Thoracic aorta (tissue), 2 donors: ENCODE measurements around the gene HPF1. TPM values are rescaled to one million over a fixed set of nuclear protein-coding genes. Genes with fewer than 3 reads are reported as not detected.

ENCODE experiments used
- ATAC-seq: fragments of 150-250 bp; one replicate; pipeline ENCODE4 v1.8.0; 2017; ENCODE audit warnings: low read depth; ENCODE audit not compliant: insufficient number of reproducible peaks, low FRiP score
- DNase-seq: peaks from one replicate; pipeline ENCODE4 v3.0.0-alpha.2; 2020; ENCODE audit warnings: low spot score
- H3K27ac ChIP-seq, 2 donors: fragments of 200-600 bp; sonication (generic); 1 replicate in 1 of 2; 2 replicates in 1 of 2; pipeline ENCODE4 v1.5.1; 2016; ENCODE audit warnings: mild to moderate bottlenecking in 2 of 2, moderate library complexity in 2 of 2
- H3K27me3 ChIP-seq: fragments of 200-600 bp; sonication (generic); replicated peaks from 2 replicates; pipeline ENCODE4 v1.6.0; 2016; ENCODE audit warnings: mild to moderate bottlenecking; ENCODE audit not compliant: insufficient read depth
- H3K36me3 ChIP-seq: fragments of 200-600 bp; sonication (generic); one replicate; pipeline ENCODE4 v1.5.1; 2016
- H3K4me1 ChIP-seq, 2 donors: fragments of 200-600 bp; sonication (generic); 1 replicate in 1 of 2; 2 replicates in 1 of 2; pipeline versions ENCODE4 v1.5.1 to v1.6.0; 2016; ENCODE audit warnings: low read depth in 2 of 2, mild to moderate bottlenecking in 1 of 2; ENCODE audit not compliant: control insufficient read depth in 1 of 2
- H3K4me3 ChIP-seq: fragments of 200-600 bp; sonication (generic); 2 replicates; pipeline ENCODE4 v1.5.1; 2016; ENCODE audit warnings: mild to moderate bottlenecking
- H3K9me3 ChIP-seq: fragments of 200-600 bp; sonication (generic); 2 replicates; pipeline ENCODE4 v1.5.1; 2016
- CTCF ChIP-seq: fragments of 200-600 bp; sonication (generic); IDR thresholded peaks from one replicate; pipeline ENCODE4 v1.5.1; 2019; ENCODE audit warnings: antibody characterized with exemption
- total RNA-seq, 2 donors: library from RNA; depleted of rRNA; stranded (reverse); fragments of >200 nt; gene quantifications; one replicate each; pipeline versions ENCODE4 v1.1.0 to v1.2.3, GENCODE V29; 2016

The HPF1 gene
- total RNA-seq, 2 donors from 2014 or later = 18.7 to 50.7 TPM

GRCh38 chr4:169730564-169730963 is 27.2 kb downstream of the HPF1 start:
- no peaks in the 10 kb centered on the region for H3K27me3 ChIP-seq
- no peak overlapping the region for H3K4me3 ChIP-seq
- ATAC-seq (no peak), DNase-seq (no peak)
- H3K36me3 ChIP-seq = peaks cover 6% of the 10 kb centered on the region
- H3K9me3 ChIP-seq = no peaks in the 10 kb centered on the region
- no peak for TF ChIP-seq CTCF
- no peak overlapping the region for H3K27ac ChIP-seq
- no peaks in the 10 kb centered on the region for H3K4me1 ChIP-seq

- H3K9me3 ChIP-seq = no peaks in the 10 kb centered on the region
- DNase-seq = no peak
- no peak for ATAC-seq
- H3K27me3 ChIP-seq = no peaks in the 10 kb centered on the region
- peaks cover 3% of the 10 kb centered on the region for H3K36me3 ChIP-seq
- H3K27ac ChIP-seq = no peak overlapping the region
- no peak overlapping the region for H3K4me3 ChIP-seq
- no peak for TF ChIP-seq CTCF
- no peaks in the 10 kb centered on the region for H3K4me1 ChIP-seq
Measured at GRCh38 chr4:169727616-169728015, 30.1 kb downstream of the HPF1 start.

- no peaks in the 10 kb centered on the region for H3K27me3 ChIP-seq
- ATAC-seq (no peak), DNase-seq (no peak)
- H3K9me3 ChIP-seq = no peaks in the 10 kb centered on the region
- H3K36me3 ChIP-seq = peaks cover 5% of the 10 kb centered on the region
- H3K4me1 ChIP-seq = no peaks in the 10 kb centered on the region
- TF ChIP-seq CTCF = no peak
- H3K27ac ChIP-seq = no peak overlapping the region
- H3K4me3 ChIP-seq = no peak overlapping the region
Measured at GRCh38 chr4:169724260-169724659, 33.5 kb downstream of the HPF1 start.

- DNase-seq (no peak), ATAC-seq (no peak)
- no peaks in the 10 kb centered on the region for H3K4me1 ChIP-seq
- H3K27ac ChIP-seq = no peak overlapping the region
- H3K36me3 ChIP-seq = peaks cover 5% of the 10 kb centered on the region
- no peak for TF ChIP-seq CTCF
- no peaks in the 10 kb centered on the region for H3K27me3 ChIP-seq
- H3K9me3 ChIP-seq = no peaks in the 10 kb centered on the region
- no peak overlapping the region for H3K4me3 ChIP-seq
Measured at GRCh38 chr4:169723207-169723965, 34.4 kb downstream of the HPF1 start.

GRCh38 chr4:169720529-169720928 is 37.2 kb downstream of the HPF1 start:
- Histone ChIP-seq H3K9me3 (no peaks in the 10 kb centered on the region), H3K36me3 (peaks cover 5% of the 10 kb centered on the region), H3K27me3 (no peaks in the 10 kb centered on the region), H3K27ac (no peak overlapping the region), H3K4me3 (no peak overlapping the region), H3K4me1 (no peaks in the 10 kb centered on the region)
- ATAC-seq (no peak), DNase-seq (no peak)
- TF ChIP-seq CTCF = no peak
